ENCODE measurements around the gene C5. TPM values are rescaled to one million over a fixed set of nuclear protein-coding genes. Genes with fewer than 3 reads are reported as not detected.

The C5 gene
- total and polyA plus RNA-seq, 9 of the 15 experiments (the other 6 are each of a cell fraction or from before 2014, with no cell fraction given), result 0.08 to 0.91 (median 0.42) TPM

GRCh38 chr9:120977321-120977720 is 72.8 kb downstream of the C5 start:
- FAIRE-seq (no peak), DNase-seq (ENCODE audit: extremely low read depth in 1 of 4, low spot score in 3 of 4) (no peak), ATAC-seq (no peak)
- Histone ChIP-seq H4K20me1 (replicated peaks; ENCODE audit: control insufficient read depth, insufficient read depth, low read length) (no peaks in the 10 kb centered on the region), H3K9me3 (replicated peaks; ENCODE audit: control insufficient read depth, insufficient read depth, low read depth, low read length) (no peaks in the 10 kb centered on the region), H3K27me3 (ENCODE audit: control insufficient read depth in 2 of 2, insufficient read depth in 2 of 2, low read length in 2 of 2) (peaks cover 0 to 2% of the 10 kb centered on the region in 2 experiments; a peak in 1 of 5 replicates), H3K36me3 (ENCODE audit: control insufficient read depth, insufficient read depth, low read length) (no peaks in the 10 kb centered on the region; the same call in 2 of the 3 replicates), H3K4me2 (ENCODE audit: insufficient read depth, low read length) (no peak overlapping the region), H3K9me1 (ENCODE audit: control insufficient read depth, insufficient read depth, low read length) (no peaks in the 10 kb centered on the region), H3K79me2 (ENCODE audit: control insufficient read depth, insufficient read depth, low read length) (no peaks in the 10 kb centered on the region), H2AFZ (ENCODE audit: low read depth, low read length) (no peak overlapping the region), H3K4me1 (replicated peaks in 1 of 2; ENCODE audit: control insufficient read depth in 2 of 2, insufficient read depth in 2 of 2, low read length in 2 of 2) (peaks cover 0 to 12% of the 10 kb centered on the region in 2 experiments; a peak in 3 of 5 replicates), H3K27ac (ENCODE audit: extremely low read depth, low read depth, low read length) (no peak overlapping the region), H3K9ac (ENCODE audit: insufficient read depth in 1 of 2, low read depth in 2 of 2, low read length in 2 of 2) (no peak overlapping the region), H3K4me3 (no peak overlapping the region)
- no TSS peak for BruUV-seq (replicated peaks)
- intact Hi-C loops (cut with micrococcal nuclease) (no loop called here), in situ Hi-C loops (cut with MboI) (no loop called here)
- TF ChIP-seq, protein P1, sequence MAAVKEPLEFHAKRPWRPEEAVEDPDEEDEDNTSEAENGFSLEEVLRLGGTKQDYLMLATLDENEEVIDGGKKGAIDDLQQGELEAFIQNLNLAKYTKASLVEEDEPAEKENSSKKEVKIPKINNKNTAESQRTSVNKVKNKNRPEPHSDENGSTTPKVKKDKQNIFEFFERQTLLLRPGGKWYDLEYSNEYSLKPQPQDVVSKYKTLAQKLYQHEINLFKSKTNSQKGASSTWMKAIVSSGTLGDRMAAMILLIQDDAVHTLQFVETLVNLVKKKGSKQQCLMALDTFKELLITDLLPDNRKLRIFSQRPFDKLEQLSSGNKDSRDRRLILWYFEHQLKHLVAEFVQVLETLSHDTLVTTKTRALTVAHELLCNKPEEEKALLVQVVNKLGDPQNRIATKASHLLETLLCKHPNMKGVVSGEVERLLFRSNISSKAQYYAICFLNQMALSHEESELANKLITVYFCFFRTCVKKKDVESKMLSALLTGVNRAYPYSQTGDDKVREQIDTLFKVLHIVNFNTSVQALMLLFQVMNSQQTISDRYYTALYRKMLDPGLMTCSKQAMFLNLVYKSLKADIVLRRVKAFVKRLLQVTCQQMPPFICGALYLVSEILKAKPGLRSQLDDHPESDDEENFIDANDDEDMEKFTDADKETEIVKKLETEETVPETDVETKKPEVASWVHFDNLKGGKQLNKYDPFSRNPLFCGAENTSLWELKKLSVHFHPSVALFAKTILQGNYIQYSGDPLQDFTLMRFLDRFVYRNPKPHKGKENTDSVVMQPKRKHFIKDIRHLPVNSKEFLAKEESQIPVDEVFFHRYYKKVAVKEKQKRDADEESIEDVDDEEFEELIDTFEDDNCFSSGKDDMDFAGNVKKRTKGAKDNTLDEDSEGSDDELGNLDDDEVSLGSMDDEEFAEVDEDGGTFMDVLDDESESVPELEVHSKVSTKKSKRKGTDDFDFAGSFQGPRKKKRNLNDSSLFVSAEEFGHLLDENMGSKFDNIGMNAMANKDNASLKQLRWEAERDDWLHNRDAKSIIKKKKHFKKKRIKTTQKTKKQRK (IDR thresholded peaks at IDR 0.05; ENCODE audit: borderline replicate concordance, low read depth, low read length), result no peak
- TF ChIP-seq PRDM10 (IDR thresholded peaks at IDR 0.05; ENCODE audit: partially characterized antibody), result no peak
- TF ChIP-seq ZNF165 (CRISPR knock-in tag; IDR thresholded peaks at IDR 0.05; ENCODE audit: borderline replicate concordance), result no peak
- no peak for TF ChIP-seq SOX6 (IDR thresholded peaks at IDR 0.05)
- TF ChIP-seq PRMT5 (CRISPR knock-in tag; IDR thresholded peaks at IDR 0.05), result no peak
- no peak for TF ChIP-seq TAF1 (IDR thresholded peaks at IDR 0.05; ENCODE audit: control insufficient read depth, extremely low read depth, insufficient read depth, low read length, severe bottlenecking)
- no peak for TF ChIP-seq BHLHE40 (IDR thresholded peaks at IDR 0.05; ENCODE audit: low read length)
- 0% methylated on average over 1 of the region's 1 CpG for WGBS (ENCODE audit: insufficient coverage, low coverage, missing lambda C conversion rate)
- ChIA-PET POLR2A (no interaction called here), CTCF (ENCODE audit: low intra/inter-chr PET ratio) (no interaction called here)
